HEK293 (cell line): ENCODE measurements around the gene IFNE.

Experiments
- CTCF ChIP-seq: fragments of 450-650 bp; formaldehyde crosslinking; IDR thresholded peaks from 2 replicates; pipeline ENCODE4 v1.5.1; 2016; ENCODE audit warnings: missing biosample characterization, missing genetic modification characterization
- REST ChIP-seq: fragments of 450-650 bp; formaldehyde crosslinking; IDR thresholded peaks from 2 replicates; pipeline ENCODE4 v1.5.1; 2016; ENCODE audit warnings: missing biosample characterization, missing genetic modification characterization
- SALL2 ChIP-seq: fragments of 450-650 bp; formaldehyde crosslinking; IDR thresholded peaks from 2 replicates; pipeline ENCODE4 v1.5.0; 2017; ENCODE audit warnings: missing biosample characterization, mild to moderate bottlenecking, missing genetic modification characterization, borderline replicate concordance
- TRIM28 ChIP-seq: IDR thresholded peaks from 2 replicates; pipeline ENCODE4 v1.6.1; 2011; ENCODE audit warnings: low read length, control low read depth, borderline replicate concordance
- ZBTB49 ChIP-seq: fragments of 450-650 bp; formaldehyde crosslinking; IDR thresholded peaks from 2 replicates; pipeline ENCODE4 v1.5.1; 2016; ENCODE audit warnings: missing biosample characterization, missing genetic modification characterization, low read depth
- ZNF10 ChIP-seq: fragments of 450-650 bp; formaldehyde crosslinking; IDR thresholded peaks from 2 replicates; pipeline ENCODE4 v1.5.1; 2017; ENCODE audit warnings: missing biosample characterization, missing genetic modification characterization
- ZNF449 ChIP-seq: fragments of 450-650 bp; formaldehyde crosslinking; IDR thresholded peaks from 2 replicates; pipeline ENCODE4 v1.5.1; 2017; ENCODE audit warnings: missing biosample characterization, mild to moderate bottlenecking, missing genetic modification characterization, moderate library complexity
- ZNF76 ChIP-seq: fragments of 450-650 bp; formaldehyde crosslinking; IDR thresholded peaks from 2 replicates; pipeline ENCODE4; 2016; ENCODE audit warnings: low read depth, missing biosample characterization, missing genetic modification characterization, borderline replicate concordance
- ZNF785 ChIP-seq: fragments of 450-650 bp; formaldehyde crosslinking; IDR thresholded peaks from 2 replicates; pipeline ENCODE4 v1.5.1; 2016; ENCODE audit warnings: missing biosample characterization, missing genetic modification characterization
- ZNF830 ChIP-seq: fragments of 450-650 bp; IDR thresholded peaks from 2 replicates; pipeline ENCODE4 v1.5.0; 2018; ENCODE audit warnings: missing biosample characterization, missing genetic modification characterization, low read depth, mild to moderate bottlenecking, moderate library complexity

- TF ChIP-seq ZNF785 (tag by site-specific recombination), result no peak
- TF ChIP-seq TRIM28, result no peak
- no peak for TF ChIP-seq REST (tag by site-specific recombination)
- TF ChIP-seq ZNF830 (tag by site-specific recombination), result no peak
- TF ChIP-seq SALL2 (tag by site-specific recombination), result no peak
- TF ChIP-seq CTCF (tag by site-specific recombination), result no peak
- no peak for TF ChIP-seq ZNF449 (tag by site-specific recombination)
- no peak for TF ChIP-seq ZNF10 (tag by site-specific recombination)
- no peak for TF ChIP-seq ZNF76
- no peak for TF ChIP-seq ZBTB49 (tag by site-specific recombination)
Observed at GRCh38 chr9:21525174-21525573, 43.1 kb upstream of the IFNE start.
